GM19193 (cell line): ENCODE measurements around the gene PKIB.

Experiments used
- POLR2A ChIP-seq: IDR thresholded peaks from 4 replicates; pipeline ENCODE4 v1.6.1; 2011; ENCODE audit not compliant: insufficient read depth, insufficient read length; ENCODE audit errors: extremely low read depth

PKIB gene

GRCh38 chr6:122648726-122649125 is 38.5 kb downstream of the PKIB start:
- no peak for TF ChIP-seq POLR2A

GRCh38 chr6:122649701-122650100 is 39.5 kb downstream of the PKIB start:
- no peak for TF ChIP-seq POLR2A

GRCh38 chr6:122650403-122650802 is 40.2 kb downstream of the PKIB start:
- no peak for TF ChIP-seq POLR2A

GRCh38 chr6:122651031-122651430 is 40.8 kb downstream of the PKIB start:
- no peak for TF ChIP-seq POLR2A

- no peak for TF ChIP-seq POLR2A
Observed at GRCh38 chr6:122651604-122652003, 41.4 kb downstream of the PKIB start.

- TF ChIP-seq POLR2A = no peak
Observed at GRCh38 chr6:122652431-122652830, 42.2 kb downstream of the PKIB start.

- TF ChIP-seq POLR2A = no peak
Observed at GRCh38 chr6:122653094-122653493, 42.9 kb downstream of the PKIB start.

- no peak for TF ChIP-seq POLR2A
Observed at GRCh38 chr6:122654012-122654411, 43.8 kb downstream of the PKIB start.

- no peak for TF ChIP-seq POLR2A
Observed at GRCh38 chr6:122657601-122658000, 47.4 kb downstream of the PKIB start.

- TF ChIP-seq POLR2A = no peak
Observed at GRCh38 chr6:122660296-122660695, 50.1 kb downstream of the PKIB start.

- no peak for TF ChIP-seq POLR2A
Observed at GRCh38 chr6:122663981-122664380, 53.8 kb downstream of the PKIB start.

- TF ChIP-seq POLR2A = no peak
Observed at GRCh38 chr6:122665929-122666328, 55.7 kb downstream of the PKIB start.

GRCh38 chr6:122666418-122666817 is 56.2 kb downstream of the PKIB start:
- TF ChIP-seq POLR2A = no peak

GRCh38 chr6:122669418-122669817 is 59.2 kb downstream of the PKIB start:
- no peak for TF ChIP-seq POLR2A

GRCh38 chr6:122669868-122670267 is 59.7 kb downstream of the PKIB start:
- TF ChIP-seq POLR2A = no peak

- TF ChIP-seq POLR2A = no peak
Observed at GRCh38 chr6:122671251-122671650, 61.0 kb downstream of the PKIB start.

GRCh38 chr6:122673343-122673961 is 63.2 kb downstream of the PKIB start:
- TF ChIP-seq POLR2A = no peak
